H7 (cell line): ENCODE measurements around the gene LRRC4. TPM values are rescaled to one million over a fixed set of nuclear protein-coding genes. Genes with fewer than 3 reads are reported as not detected.

ENCODE experiments used
- DNase-seq: peaks from one replicate; pipeline ENCODE4 v3.0.0; 2012
- H3K27me3 ChIP-seq: 2 replicates; pipeline ENCODE4 v1.6.0; 2011; ENCODE audit warnings: mild to moderate bottlenecking, low read length; ENCODE audit not compliant: control insufficient read depth, insufficient read depth
- H3K36me3 ChIP-seq: replicated peaks from 2 replicates; pipeline ENCODE4 v1.5.1; 2011; ENCODE audit warnings: low read length; ENCODE audit not compliant: control insufficient read depth, insufficient read depth
- H3K4me3 ChIP-seq: 2 replicates; pipeline ENCODE4 v1.5.1; 2011; ENCODE audit warnings: low read depth, mild to moderate bottlenecking, control low read depth, low read length, moderate library complexity; ENCODE audit not compliant: insufficient read depth
- total RNA-seq: library from RNA; depleted of rRNA; stranded (reverse); fragments of >200 nt; shearing (Covaris generic); gene quantifications from 2 replicates; pipeline ENCODE4 v1.2.3, GENCODE V29; 2014

Gene LRRC4
- total RNA-seq, 1 experiment from 2014 or later = 5.9 TPM

DNA sequence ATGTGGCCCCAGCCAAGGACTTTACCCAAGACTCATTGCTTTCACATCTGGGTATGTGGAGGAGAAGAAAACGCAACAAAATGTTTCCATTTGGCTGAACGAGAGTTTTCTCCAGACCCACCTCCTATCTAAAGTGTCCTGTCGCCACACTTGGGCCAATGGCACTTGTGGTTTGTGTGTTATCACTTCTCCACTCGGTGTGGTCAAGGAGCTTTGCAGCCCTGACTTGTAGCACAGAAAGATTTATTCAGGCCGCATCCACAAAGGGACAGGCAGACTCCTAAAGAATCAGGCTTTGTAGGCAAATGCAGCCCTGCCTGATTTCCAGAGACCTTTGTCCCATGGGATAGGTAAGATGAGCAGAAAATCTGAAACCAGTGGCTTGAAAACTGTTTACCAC, 12.8 kb upstream of the LRRC4 start:
- Histone ChIP-seq H3K36me3 (no peaks in the 10 kb centered on the region), H3K27me3 (no peaks in the 10 kb centered on the region), H3K4me3 (no peak overlapping the region)
- DNase-seq = no peak

DNA sequence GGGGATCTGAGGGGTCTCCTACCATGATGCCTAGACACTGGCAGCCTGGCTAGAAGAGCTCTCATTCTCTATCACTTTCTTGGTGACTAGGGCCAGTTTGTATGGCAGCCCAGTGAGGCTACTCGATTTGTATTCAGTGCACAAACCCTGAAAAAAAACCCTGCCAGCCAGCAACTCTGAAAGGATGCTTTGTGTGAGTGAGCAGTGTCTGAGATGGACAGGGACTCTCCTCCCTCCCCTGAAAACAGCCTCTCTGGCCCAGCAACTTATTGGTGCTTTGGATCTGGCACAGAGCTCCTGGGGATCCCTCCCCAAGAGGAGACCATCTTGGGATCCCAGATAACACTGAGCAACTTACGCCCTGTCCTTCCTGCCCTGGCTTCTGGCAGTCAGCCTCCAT, 10.8 kb upstream of the LRRC4 start:
- no peak for DNase-seq
- Histone ChIP-seq H3K4me3 (no peak overlapping the region), H3K27me3 (no peaks in the 10 kb centered on the region), H3K36me3 (no peaks in the 10 kb centered on the region)

DNA sequence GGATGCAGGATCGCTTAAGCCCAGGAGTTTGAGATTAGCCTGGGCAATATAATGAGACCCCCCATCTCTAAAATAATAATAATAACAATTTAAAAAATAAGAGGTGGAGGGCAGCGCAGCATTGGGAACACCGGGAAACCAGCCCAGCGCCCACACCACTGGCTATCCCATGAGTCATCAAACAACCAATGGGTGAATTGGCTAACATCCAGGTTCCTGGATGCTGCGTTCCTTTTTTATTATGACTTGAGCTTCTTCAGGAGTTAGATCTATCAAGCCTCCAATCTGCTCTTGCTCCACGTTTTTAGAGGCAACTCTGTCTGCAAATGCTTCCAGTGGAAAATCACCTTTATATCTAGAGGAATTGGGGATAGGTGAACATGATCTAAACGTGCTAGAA, 10.0 kb upstream of the LRRC4 start:
- no peak for DNase-seq
- H3K36me3 ChIP-seq = no peaks in the 10 kb centered on the region
- no peaks in the 10 kb centered on the region for H3K27me3 ChIP-seq
- H3K4me3 ChIP-seq = no peak overlapping the region

DNA sequence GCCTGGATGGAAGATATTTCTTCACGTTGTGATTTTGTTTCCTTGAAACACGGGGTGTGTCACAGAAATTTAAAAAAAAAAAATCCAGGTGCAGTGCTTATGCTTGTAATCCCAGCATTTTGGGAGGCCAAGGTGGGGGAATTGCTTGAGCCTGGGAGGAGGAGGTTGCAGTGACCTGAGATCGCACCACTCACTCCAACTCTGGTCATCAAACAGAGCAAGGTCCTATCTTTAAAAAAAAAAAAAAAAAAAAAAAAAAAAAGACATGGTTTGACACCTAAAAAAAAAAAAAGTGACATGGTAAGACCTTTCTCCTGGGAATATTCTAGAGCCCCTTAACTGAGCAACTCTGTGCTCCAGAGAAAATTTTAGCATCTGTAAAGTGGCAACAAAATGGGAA, 9.0 kb upstream of the LRRC4 start:
- no peaks in the 10 kb centered on the region for H3K36me3 ChIP-seq
- no peak for DNase-seq
- H3K27me3 ChIP-seq = no peaks in the 10 kb centered on the region
- no peak overlapping the region for H3K4me3 ChIP-seq

DNA sequence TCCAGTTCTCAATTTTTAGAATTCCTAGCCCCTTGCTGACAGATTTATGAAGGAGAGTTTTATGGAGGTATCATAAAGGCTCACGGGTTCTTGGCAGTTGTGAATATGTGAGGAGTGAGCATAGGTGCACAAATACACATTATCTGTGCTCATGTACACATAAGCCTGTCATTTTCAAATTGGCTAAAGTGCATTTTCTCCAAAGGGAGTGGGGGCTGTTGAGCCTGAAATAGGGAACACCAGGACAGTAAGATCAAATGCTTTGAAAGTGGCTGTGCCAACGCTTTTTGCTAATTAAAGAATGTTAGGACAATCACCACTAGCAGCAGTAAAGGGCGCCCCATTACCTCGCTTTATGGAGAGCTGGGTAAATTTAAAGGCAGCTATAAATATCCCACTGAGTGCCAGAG, 8.3 kb upstream of the LRRC4 start:
- Histone ChIP-seq H3K36me3 (no peaks in the 10 kb centered on the region), H3K4me3 (no peak overlapping the region), H3K27me3 (no peaks in the 10 kb centered on the region)
- DNase-seq = no peak

DNA sequence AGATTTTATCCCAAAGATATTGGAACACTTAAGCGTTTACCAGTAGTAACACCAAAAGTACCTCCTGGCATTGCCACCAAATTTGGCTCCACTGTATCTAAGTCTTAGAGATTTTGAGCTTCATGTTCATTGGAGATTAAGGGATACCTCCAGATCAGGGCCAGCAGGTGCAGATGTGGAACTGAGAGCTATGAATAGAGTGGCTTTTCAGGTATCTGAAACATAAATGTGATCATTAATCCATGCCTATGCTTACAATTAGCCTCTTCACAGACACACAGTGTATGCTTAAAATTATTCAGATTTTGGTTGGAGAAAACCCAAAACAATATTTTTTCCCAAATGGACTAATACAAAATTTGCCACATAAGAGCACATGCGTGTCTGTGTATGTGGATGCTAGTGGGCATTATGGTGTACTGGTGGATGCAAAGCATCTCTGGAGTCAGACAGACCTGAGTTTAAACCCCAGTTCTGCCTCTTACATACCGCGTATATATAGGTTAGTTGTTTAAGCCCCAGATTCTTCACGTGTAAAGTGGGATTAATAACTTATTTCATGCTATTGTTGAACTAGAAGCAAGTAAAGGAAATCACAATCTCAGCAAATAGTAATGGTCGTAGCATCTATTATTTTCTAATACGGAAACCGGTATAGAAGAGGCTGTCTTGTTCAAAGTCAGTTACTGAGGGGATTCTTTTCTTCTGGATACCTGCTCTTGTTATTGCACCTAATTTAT, 6.8 kb upstream of the LRRC4 start:
- Histone ChIP-seq H3K4me3 (no peak overlapping the region), H3K27me3 (peaks cover 4% of the 10 kb centered on the region; the same call in 1 of the 2 replicates), H3K36me3 (no peaks in the 10 kb centered on the region)
- no peak for DNase-seq

DNA sequence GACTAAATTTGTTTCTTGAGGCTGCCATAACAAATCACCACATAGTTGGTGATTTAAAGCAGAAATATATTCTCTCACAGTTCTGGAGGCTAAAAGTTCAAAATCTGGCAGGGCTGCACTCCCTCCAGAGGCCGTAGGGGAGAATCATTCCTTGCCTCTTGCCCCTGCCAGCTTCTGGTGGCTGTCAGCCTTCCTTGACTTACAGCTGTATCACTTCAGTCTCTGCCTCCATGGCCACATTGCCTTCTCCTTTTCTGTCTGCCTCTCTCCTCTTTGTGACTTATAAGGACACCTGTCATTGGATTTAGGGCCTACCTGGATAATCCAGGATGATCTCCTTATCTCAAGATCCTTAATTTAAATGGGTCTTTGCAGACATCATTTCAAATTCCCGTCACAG, 5.8 kb upstream of the LRRC4 start:
- Histone ChIP-seq H3K27me3 (peaks cover 10% of the 10 kb centered on the region), H3K36me3 (no peaks in the 10 kb centered on the region), H3K4me3 (no peak overlapping the region)
- no peak for DNase-seq

DNA sequence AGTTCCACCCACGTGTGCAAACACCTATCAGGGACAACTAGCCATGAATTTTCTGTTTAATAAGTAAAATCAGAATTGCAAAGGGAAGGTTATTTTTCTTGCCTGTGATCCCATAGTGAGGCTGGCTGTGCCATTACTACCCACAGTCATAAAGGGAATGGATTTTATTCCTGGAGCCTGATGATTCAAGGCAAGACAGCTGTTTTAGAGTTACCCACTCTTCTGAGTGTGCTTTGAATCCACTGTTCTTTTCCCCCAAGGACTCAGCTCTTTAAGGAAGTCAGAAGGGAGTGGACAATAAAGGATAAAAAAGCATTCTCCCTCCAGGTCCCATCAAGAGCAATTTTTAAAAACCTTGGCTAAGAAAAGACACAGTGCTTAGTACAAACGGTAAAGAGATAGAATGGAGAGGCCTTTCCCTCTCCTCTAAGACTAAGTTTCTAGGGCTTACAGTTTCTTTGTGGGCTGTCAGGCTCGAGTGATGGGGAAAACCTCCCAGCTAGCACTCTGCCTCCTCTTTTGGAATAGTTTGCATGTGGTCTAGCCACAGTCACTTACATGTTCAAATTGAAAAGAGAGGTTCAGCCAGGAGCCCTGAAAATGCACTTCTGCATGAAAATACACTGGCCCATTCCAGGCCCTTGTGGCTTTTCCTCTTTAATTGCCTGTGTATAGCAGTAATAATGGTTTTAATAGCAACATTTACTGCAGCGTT, 5.1 kb upstream of the LRRC4 start:
- Histone ChIP-seq H3K36me3 (no peaks in the 10 kb centered on the region), H3K27me3 (peaks cover 14% of the 10 kb centered on the region), H3K4me3 (no peak overlapping the region)
- DNase-seq = no peak

DNA sequence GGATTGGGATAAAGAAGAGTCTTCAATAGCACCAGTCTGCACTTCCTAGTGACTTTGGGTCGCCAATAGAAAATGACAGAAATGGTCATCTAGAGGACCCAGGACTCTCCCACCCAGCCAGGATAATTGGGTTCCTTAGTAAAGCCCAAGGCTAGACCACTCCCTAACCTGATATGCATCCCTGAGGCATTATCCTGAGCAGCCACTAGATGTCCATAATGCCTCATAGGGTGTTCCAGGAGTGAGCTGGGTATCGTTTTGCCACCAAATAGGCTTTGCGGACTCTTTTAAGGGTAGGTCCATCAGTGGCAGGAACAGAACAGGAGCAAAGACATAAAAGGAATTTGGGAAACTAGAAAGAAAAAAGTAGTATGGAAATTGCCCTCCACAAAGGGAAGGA, 4.5 kb upstream of the LRRC4 start:
- Histone ChIP-seq H3K36me3 (no peaks in the 10 kb centered on the region), H3K4me3 (no peak overlapping the region), H3K27me3 (peaks cover 18% of the 10 kb centered on the region)
- DNase-seq = peak; percentile 71

DNA sequence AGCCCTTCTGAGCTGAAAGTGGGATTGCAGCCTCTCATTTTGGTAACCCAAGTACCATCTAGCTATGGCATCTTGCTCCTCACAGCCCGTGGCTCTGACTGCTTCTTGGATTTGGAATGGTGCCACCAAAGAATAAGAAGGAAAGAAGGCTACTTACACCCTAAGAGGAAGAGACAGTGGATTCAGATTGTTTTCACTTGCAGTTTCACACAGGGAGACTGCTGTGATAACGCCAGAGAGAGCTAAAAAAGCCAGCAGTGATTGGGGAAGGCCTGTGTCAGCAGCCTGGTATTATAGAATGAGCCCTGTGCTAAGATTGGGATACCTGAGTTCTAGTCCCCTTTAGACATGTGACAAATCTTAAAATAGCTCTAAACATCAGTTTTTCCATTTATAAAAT, 3.6 kb upstream of the LRRC4 start:
- Histone ChIP-seq H3K27me3 (peaks cover 18% of the 10 kb centered on the region), H3K4me3 (no peak overlapping the region), H3K36me3 (no peaks in the 10 kb centered on the region)
- DNase-seq = no peak

DNA sequence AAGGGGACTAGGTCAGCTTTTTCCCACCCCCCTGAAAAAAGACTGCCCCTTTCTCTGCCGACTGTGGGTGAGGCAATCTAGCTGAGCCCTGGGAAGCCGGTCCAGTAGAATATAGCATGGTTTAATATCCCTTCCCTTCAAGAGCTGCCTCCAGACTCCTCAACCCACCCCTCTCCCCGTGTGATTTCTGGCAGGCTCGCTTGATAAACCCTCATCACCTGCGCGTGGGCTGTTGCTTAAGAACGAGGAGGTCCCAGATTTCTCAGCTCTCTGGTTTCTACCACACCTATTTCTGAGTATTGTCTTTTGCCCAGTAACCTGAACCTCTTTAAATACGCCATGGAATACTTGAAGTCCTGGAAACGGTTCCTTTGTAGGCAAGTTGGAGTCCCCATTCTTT, 2.0 kb upstream of the LRRC4 start:
- Histone ChIP-seq H3K27me3 (peaks cover 18% of the 10 kb centered on the region), H3K4me3 (no peak overlapping the region), H3K36me3 (no peaks in the 10 kb centered on the region)
- no peak for DNase-seq

DNA sequence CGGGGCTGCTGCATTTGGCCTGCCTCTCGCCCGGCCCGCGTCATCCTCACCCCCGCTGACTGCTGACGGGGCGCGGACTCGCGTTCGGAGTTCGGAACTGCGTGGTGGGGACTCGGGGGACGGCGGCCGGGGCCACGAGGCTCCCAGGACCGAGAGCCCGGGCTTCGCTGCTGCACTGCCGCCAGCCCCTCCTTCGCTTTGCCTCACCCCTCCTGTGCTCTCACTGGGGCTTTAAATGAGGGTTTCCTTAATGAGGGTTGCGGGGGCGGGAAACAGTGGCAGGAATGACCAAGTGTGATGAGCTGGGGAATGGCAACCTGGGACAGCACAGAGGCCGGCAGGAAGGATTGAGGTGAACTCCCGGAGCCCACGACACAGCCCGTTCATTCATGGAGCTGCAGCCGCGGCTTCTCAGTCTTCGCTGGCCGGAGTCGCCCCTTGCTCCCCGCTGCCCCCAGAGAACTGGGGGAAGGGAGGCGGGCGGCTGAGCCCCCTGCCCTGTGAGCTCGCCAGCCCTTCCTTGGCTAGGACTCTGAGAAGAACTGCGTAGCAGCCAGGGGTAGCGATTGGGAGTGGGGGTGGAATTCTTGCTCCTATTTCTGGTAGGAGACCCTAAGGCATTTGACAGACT, 1.5 kb upstream of the LRRC4 start:
- Histone ChIP-seq H3K27me3 (peaks cover 18% of the 10 kb centered on the region), H3K36me3 (no peaks in the 10 kb centered on the region), H3K4me3 (peak overlapping the region; percentile 38)
- no peak for DNase-seq

DNA sequence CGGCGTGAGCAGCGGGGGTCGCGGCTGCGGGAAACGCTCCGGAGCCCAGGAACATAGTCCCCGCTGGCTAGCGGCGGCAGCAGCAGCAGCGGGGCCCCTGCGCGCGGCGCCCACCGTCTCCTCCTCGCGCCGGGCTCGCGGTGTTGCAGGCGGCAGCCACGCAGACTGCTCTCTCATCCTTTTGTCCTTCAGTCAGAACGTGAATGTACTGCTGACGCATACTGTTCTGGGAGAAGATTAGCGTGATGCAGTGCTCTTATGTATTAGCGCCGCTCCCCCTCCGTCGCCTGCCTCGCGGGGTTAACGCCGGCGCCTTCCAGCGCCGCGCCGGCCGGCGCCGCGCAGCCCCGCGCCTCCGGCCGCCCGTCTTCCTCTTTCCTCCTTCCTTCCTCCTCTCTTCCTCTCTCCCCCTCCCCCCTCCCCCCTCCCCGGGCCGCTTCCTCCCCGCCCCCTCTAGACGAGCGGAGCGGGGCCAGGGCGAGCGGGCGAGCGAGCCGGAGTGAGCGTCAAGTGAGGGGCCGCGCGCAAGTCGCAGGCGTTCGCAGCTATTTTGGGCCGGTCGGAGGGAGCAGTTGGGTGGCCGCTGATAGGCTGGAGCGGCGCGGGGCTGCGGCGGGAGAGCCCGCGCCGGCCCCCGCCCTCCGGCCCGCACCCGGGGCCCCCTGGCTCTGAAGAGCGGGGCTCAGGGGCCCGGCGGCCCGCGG, 816 bp upstream of the LRRC4 start:
- Histone ChIP-seq H3K4me3 (peak overlapping the region; percentile 57), H3K36me3 (no peaks in the 10 kb centered on the region), H3K27me3 (peaks cover 18% of the 10 kb centered on the region)
- DNase-seq = peak; percentile 90

DNA sequence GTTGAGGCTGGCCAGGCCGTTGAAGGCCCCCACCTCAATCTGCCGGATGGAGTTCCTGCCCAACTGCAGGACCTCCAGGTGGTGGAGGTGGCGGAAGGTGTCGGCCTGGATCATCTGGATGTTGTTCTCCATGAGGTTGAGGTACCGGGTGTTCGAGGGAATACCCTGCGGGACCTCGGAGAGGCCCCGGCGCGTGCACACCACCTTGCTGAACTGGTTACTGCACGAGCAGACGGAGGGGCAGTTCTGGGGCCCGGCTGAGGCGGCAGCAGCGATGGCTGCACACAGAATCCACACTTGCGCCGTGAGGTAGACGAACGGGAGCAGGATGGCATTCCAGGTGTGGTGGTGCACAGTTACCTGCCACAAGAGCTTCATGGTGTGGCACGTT, 979 bp downstream of the LRRC4 start:
- Histone ChIP-seq H3K36me3 (no peaks in the 10 kb centered on the region), H3K4me3 (peak overlapping the region; percentile 69), H3K27me3 (peaks cover 18% of the 10 kb centered on the region)
- DNase-seq = peak; percentile 66
